Neural cell (in vitro differentiated cells): ENCODE results near the gene TFDP2. TPM values are rescaled to one million over a fixed set of nuclear protein-coding genes. Genes with fewer than 3 reads are reported as not detected.

ENCODE experiments used
- H2AFZ ChIP-seq: fragments of 200-600, 300-800 bp; sonication (generic), shearing (Covaris generic); 2 replicates; pipeline ENCODE4 v1.6.0; 2014; ENCODE audit warnings: low read depth, mild to moderate bottlenecking, antibody characterized with exemption, low read length, moderate library complexity
- H3F3A ChIP-seq: fragments of 200-600 bp; shearing (Covaris generic); 2 replicates; pipeline ENCODE4 v1.6.1; 2016; ENCODE audit warnings: mild to moderate bottlenecking, moderate library complexity, mixed read lengths, antibody characterized with exemption, low read length; ENCODE audit not compliant: insufficient read depth, poor library complexity, severe bottlenecking
- H3K27ac ChIP-seq: fragments of 200-600, 300-800 bp; sonication (generic), shearing (Covaris generic); 2 replicates; pipeline ENCODE4 v1.5.1; 2014; ENCODE audit warnings: mild to moderate bottlenecking, low read length, moderate library complexity
- H3K27me3 ChIP-seq: fragments of 300-800, 200-600 bp; sonication (generic), shearing (Covaris generic); 2 replicates; pipeline ENCODE4 v1.6.0; 2014; ENCODE audit warnings: mild to moderate bottlenecking, low read depth, low read length, moderate library complexity; ENCODE audit not compliant: insufficient read depth
- H3K36me3 ChIP-seq: fragments of 300-800, 200-600 bp; sonication (generic), shearing (Covaris generic); 2 replicates; pipeline ENCODE4 v1.5.1; 2014; ENCODE audit warnings: mild to moderate bottlenecking, antibody characterized with exemption, low read length, moderate library complexity; ENCODE audit not compliant: insufficient read depth
- H3K4me2 ChIP-seq: fragments of 300-800, 200-600 bp; sonication (generic), shearing (Covaris generic); 2 replicates; pipeline ENCODE4 v1.6.0; 2014; ENCODE audit warnings: mild to moderate bottlenecking, low read length
- H3K4me3 ChIP-seq: fragments of 300-800, 200-600 bp; sonication (generic), shearing (Covaris generic); 2 replicates; pipeline ENCODE4 v1.5.1; 2014; ENCODE audit warnings: mild to moderate bottlenecking, low read length, moderate library complexity
- H3K79me2 ChIP-seq: fragments of 200-600 bp; shearing (Covaris generic); replicated peaks from 2 replicates; pipeline ENCODE4 v1.6.0; 2014; ENCODE audit warnings: mild to moderate bottlenecking, low read length, moderate library complexity; ENCODE audit not compliant: insufficient read depth
- H3K9ac ChIP-seq: fragments of 300-800, 200-600 bp; sonication (generic), shearing (Covaris generic); 2 replicates; pipeline ENCODE4 v1.6.1; 2016; ENCODE audit warnings: mild to moderate bottlenecking, low read length, mixed read lengths
- H3K9me2 ChIP-seq: fragments of 200-600 bp; shearing (Covaris generic); 2 replicates; pipeline ENCODE4 v1.6.1; 2016; ENCODE audit warnings: mild to moderate bottlenecking, low read length, mixed read lengths; ENCODE audit not compliant: insufficient read depth
- H3K9me3 ChIP-seq: fragments of 200-600, 300-800 bp; sonication (generic), shearing (Covaris generic); 2 replicates; pipeline ENCODE4 v1.6.1; 2016; ENCODE audit warnings: mild to moderate bottlenecking, mixed run types, low read length, moderate library complexity, mixed read lengths
- H4K20me1 ChIP-seq: fragments of 200-600 bp; shearing (Covaris generic); 2 replicates; pipeline ENCODE4 v1.6.1; 2016; ENCODE audit warnings: mild to moderate bottlenecking, mixed run types; ENCODE audit not compliant: insufficient read depth
- EP300 ChIP-seq: fragments of 450-650 bp; conservative IDR thresholded peaks from 2 replicates; pipeline ENCODE4 v1.6.1; 2014; ENCODE audit warnings: antibody characterized with exemption, mild to moderate bottlenecking, moderate library complexity; ENCODE audit not compliant: poor library complexity, severe bottlenecking
- EZH2 ChIP-seq: fragments of 200-600, 300-800 bp; shearing (Covaris generic), sonication (generic); IDR thresholded peaks from 2 replicates; pipeline ENCODE4 v1.6.1; 2014; ENCODE audit warnings: antibody characterized with exemption, low read length, borderline replicate concordance, mild to moderate bottlenecking; ENCODE audit not compliant: insufficient read depth, poor library complexity, severe bottlenecking
- MXI1 ChIP-seq: fragments of 450-650 bp; conservative IDR thresholded peaks from 2 replicates; pipeline ENCODE4 v1.6.1; 2014; ENCODE audit warnings: antibody characterized with exemption, mild to moderate bottlenecking; ENCODE audit not compliant: poor library complexity, severe bottlenecking
- POLR2AphosphoS5 ChIP-seq: IDR thresholded peaks from 2 replicates; pipeline ENCODE4 v1.6.1; 2012
- RAD21 ChIP-seq: fragments of 450-650 bp; conservative IDR thresholded peaks from 2 replicates; pipeline ENCODE4 v1.6.1; 2014; ENCODE audit warnings: antibody characterized with exemption, mild to moderate bottlenecking, moderate library complexity
- REST ChIP-seq: IDR thresholded peaks from 2 replicates; pipeline ENCODE4 v1.6.1; 2012; ENCODE audit warnings: borderline replicate concordance
- SMC3 ChIP-seq: fragments of 450-650 bp; conservative IDR thresholded peaks from 2 replicates; pipeline ENCODE4 v1.6.1; 2014; ENCODE audit warnings: antibody characterized with exemption, mild to moderate bottlenecking, moderate library complexity; ENCODE audit not compliant: poor library complexity
- TAF1 ChIP-seq: IDR thresholded peaks from 2 replicates; pipeline ENCODE4 v1.6.1; 2012; ENCODE audit warnings: low read depth
- polyA plus RNA-seq: library from polyadenylated mRNA; depleted of rRNA; stranded (reverse); fragments of >200 nt; gene quantifications from 2 replicates; pipeline ENCODE4 v1.2.3, GENCODE V29; 2014
- TF ChIP-seq, protein P1 (sequence below): fragments of 450-650 bp; IDR thresholded peaks from 2 replicates; pipeline ENCODE4 v1.5.1; 2014; ENCODE audit warnings: antibody characterized with exemption, mild to moderate bottlenecking, moderate library complexity; ENCODE audit not compliant: poor library complexity, severe bottlenecking

Gene TFDP2
- polyA plus RNA-seq, 1 donor from 2014 or later: 17.0 TPM

DNA sequence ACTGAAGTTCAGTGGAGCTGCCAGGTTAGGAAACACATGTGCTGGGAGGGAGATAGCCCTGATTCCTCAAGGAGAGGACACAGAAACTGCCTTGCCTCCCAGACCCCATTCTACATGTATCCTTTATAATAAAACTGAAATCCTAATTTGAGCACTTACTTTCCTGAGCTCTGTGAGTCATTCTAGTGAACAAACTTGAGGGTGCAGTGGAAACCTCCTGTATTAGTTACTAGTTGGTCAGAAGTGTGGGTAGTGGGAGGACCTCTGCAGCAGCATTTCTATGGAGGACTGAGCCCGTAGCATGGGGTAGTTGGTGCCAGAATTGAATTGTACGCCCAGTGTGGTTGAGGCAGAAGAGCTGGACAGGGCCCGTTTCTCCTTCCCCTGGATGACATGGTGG lies 249.0 kb downstream of the TFDP2 start:
- H3K9ac ChIP-seq: no peak overlapping the region
- H3K27me3 ChIP-seq: no peaks in the 10 kb centered on the region
- no peak overlapping the region for H3K27ac ChIP-seq
- TF ChIP-seq EZH2 (no peak), TAF1 (no peak), POLR2AphosphoS5 (no peak), EP300 (no peak), SMC3 (no peak), REST (no peak), MXI1 (no peak), RAD21 (no peak)
- TF ChIP-seq, protein P1, sequence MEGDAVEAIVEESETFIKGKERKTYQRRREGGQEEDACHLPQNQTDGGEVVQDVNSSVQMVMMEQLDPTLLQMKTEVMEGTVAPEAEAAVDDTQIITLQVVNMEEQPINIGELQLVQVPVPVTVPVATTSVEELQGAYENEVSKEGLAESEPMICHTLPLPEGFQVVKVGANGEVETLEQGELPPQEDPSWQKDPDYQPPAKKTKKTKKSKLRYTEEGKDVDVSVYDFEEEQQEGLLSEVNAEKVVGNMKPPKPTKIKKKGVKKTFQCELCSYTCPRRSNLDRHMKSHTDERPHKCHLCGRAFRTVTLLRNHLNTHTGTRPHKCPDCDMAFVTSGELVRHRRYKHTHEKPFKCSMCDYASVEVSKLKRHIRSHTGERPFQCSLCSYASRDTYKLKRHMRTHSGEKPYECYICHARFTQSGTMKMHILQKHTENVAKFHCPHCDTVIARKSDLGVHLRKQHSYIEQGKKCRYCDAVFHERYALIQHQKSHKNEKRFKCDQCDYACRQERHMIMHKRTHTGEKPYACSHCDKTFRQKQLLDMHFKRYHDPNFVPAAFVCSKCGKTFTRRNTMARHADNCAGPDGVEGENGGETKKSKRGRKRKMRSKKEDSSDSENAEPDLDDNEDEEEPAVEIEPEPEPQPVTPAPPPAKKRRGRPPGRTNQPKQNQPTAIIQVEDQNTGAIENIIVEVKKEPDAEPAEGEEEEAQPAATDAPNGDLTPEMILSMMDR: no peak
- no peak overlapping the region for H3K4me3 ChIP-seq
- no peaks in the 10 kb centered on the region for H3K36me3 ChIP-seq
- peaks cover 11% of the 10 kb centered on the region for H3K79me2 ChIP-seq
- H3K9me3 ChIP-seq: no peaks in the 10 kb centered on the region
- H2AFZ ChIP-seq: no peak overlapping the region
- no peaks in the 10 kb centered on the region for H3K9me2 ChIP-seq
- H4K20me1 ChIP-seq: no peaks in the 10 kb centered on the region
- H3F3A ChIP-seq: no peaks in the 10 kb centered on the region
- no peak overlapping the region for H3K4me2 ChIP-seq

DNA sequence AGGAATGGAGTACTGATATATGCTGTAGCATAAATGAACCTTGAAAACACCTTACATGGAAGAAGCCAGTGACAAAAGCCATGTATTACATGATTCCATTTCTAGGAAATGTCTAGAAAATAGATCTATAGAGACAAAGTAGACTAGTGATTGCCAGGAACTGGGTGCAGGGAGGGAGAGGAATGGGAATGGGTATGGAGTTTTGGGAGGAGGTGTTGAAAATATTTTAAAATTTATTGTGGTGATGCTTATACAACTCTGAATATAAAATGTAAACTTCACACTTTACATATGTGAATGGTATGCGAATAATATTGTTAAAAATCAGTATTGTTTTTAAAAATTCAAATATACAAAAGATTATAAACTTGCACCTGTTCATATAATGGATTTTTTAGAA lies 250.4 kb downstream of the TFDP2 start:
- H3K9me3 ChIP-seq: no peaks in the 10 kb centered on the region
- H3F3A ChIP-seq: no peaks in the 10 kb centered on the region
- H3K4me3 ChIP-seq: no peak overlapping the region
- H3K27ac ChIP-seq: no peak overlapping the region
- no peaks in the 10 kb centered on the region for H3K36me3 ChIP-seq
- H3K27me3 ChIP-seq: no peaks in the 10 kb centered on the region
- no peaks in the 10 kb centered on the region for H4K20me1 ChIP-seq
- H3K4me2 ChIP-seq: no peak overlapping the region
- TF ChIP-seq SMC3 (no peak), POLR2AphosphoS5 (no peak), EZH2 (no peak), TAF1 (no peak), RAD21 (no peak), REST (no peak), EP300 (no peak), MXI1 (no peak)
- TF ChIP-seq, protein P1: no peak
- H3K9me2 ChIP-seq: no peaks in the 10 kb centered on the region
- H3K79me2 ChIP-seq: peaks cover 12% of the 10 kb centered on the region
- no peak overlapping the region for H3K9ac ChIP-seq
- no peak overlapping the region for H2AFZ ChIP-seq
